Activated T-helper 2 cell treated with anti-CD3 and anti-CD28 coated beads, Interferon-gamma antibody, Interleukin-2, Interleukin-4, amounts not matched to agents 10 μg/mL and 5 μg/mL and 100 μg/mL, durations not matched to agents 14 hours and 24 hours and 36 hours (primary cell): Measurements from ENCODE around the gene OLAH. TPM values are rescaled to one million over a fixed set of nuclear protein-coding genes. Genes with fewer than 3 reads are reported as not detected.

Experiments used
- DNase-seq: peaks from one replicate; pipeline ENCODE4 v3.0.0; 2021; ENCODE audit warnings: low spot score
- H3K27ac Mint-ChIP-seq: one replicate; pipeline ENCODE4 v1.8.0; 2021; ENCODE audit warnings: mixed read lengths
- H3K27me3 Mint-ChIP-seq: one replicate; pipeline ENCODE4 v1.8.0; 2021; ENCODE audit warnings: low read depth, mixed read lengths
- H3K36me3 Mint-ChIP-seq: one replicate; pipeline ENCODE4 v1.8.0; 2021; ENCODE audit warnings: low read depth, mixed read lengths
- H3K4me1 Mint-ChIP-seq: one replicate; pipeline ENCODE4 v1.8.0; 2021; ENCODE audit warnings: low read depth, mixed read lengths
- H3K4me3 Mint-ChIP-seq: one replicate; pipeline ENCODE4 v1.8.0; 2021; ENCODE audit warnings: low read depth, mild to moderate bottlenecking, moderate library complexity, mixed read lengths
- H3K9me3 Mint-ChIP-seq: one replicate; pipeline ENCODE4 v1.8.0; 2021; ENCODE audit warnings: mixed read lengths
- intact Hi-C: fragments of 100-400 bp; cut with micrococcal nuclease; formaldehyde crosslinking; loops from one replicate; pipeline ENCODE4 v1.15.1; 2023
- total RNA-seq: library from RNA; stranded (reverse); gene quantifications from 2 replicates; pipeline ENCODE4 v1.2.3, GENCODE V29; 2022

The OLAH gene
- total RNA-seq, 1 donor from 2014 or later = not detected

DNA sequence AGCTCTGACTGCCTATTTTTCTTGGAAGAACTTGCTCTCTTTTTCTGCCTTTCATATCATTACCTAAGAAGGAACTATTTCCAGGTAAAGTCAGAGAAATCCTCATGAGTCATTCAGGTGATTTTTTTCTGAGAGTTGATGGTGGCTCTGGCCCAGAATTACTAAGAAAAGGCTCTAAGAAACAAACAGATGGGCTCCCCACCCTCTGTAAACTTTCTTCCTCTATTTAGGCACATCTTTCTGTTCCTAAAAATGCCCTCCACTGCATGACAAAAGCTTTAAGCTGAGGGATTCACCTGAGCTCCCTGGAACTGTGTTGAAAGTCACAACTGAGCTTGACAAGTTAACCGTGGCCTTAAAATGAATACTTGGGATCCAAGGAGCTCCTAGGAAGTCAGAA lies 1.6 kb downstream of the OLAH start:
- no peak overlapping the region for H3K27ac Mint-ChIP-seq
- H3K36me3 Mint-ChIP-seq = no peaks in the 10 kb centered on the region
- H3K9me3 Mint-ChIP-seq = peaks cover 12% of the 10 kb centered on the region
- no peak for DNase-seq
- no peak overlapping the region for H3K4me3 Mint-ChIP-seq
- no peaks in the 10 kb centered on the region for H3K27me3 Mint-ChIP-seq
- intact Hi-C loops = no loop called here
- H3K4me1 Mint-ChIP-seq = peaks cover 14% of the 10 kb centered on the region

- no peaks in the 10 kb centered on the region for H3K27me3 Mint-ChIP-seq
- intact Hi-C loops = no loop called here
Measured at GRCh38 chr10:15046626-15047025, 2.9 kb downstream of the OLAH start.

DNA sequence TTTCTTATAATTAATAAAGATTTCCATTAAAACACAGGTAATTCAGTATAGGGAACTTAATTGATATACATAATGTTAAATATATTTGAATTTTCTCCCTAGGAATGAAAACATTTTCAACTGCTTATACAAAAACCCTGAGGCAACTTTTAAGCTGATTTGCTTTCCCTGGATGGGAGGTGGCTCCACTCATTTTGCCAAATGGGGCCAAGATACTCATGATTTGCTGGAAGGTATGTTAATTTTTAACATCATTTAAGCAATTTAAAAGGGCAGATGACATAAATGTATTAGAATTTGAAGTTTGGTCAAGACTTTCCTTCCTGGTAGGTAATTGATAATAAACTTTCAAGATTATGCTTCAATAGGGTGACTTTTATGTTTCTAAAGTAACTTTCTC lies 5.8 kb downstream of the OLAH start:
- DNase-seq = no peak
- Mint-ChIP-seq H3K27me3 (peaks cover 5% of the 10 kb centered on the region), H3K4me3 (no peak overlapping the region), H3K27ac (no peak overlapping the region), H3K9me3 (peaks cover 3% of the 10 kb centered on the region), H3K4me1 (peaks cover 7% of the 10 kb centered on the region), H3K36me3 (no peaks in the 10 kb centered on the region)
- intact Hi-C loops = no loop called here

More at GRCh38 chr10:15046626-15047025, 2.9 kb downstream of the OLAH start:
- Mint-ChIP-seq H3K9me3 (peaks cover 12% of the 10 kb centered on the region), H3K4me3 (no peak overlapping the region), H3K27ac (no peak overlapping the region), H3K4me1 (peaks cover 11% of the 10 kb centered on the region), H3K36me3 (no peaks in the 10 kb centered on the region)
- DNase-seq = no peak

- Mint-ChIP-seq H3K9me3 (no peaks in the 10 kb centered on the region), H3K4me1 (no peaks in the 10 kb centered on the region), H3K36me3 (no peaks in the 10 kb centered on the region), H3K27ac (no peak overlapping the region), H3K27me3 (peaks cover 12% of the 10 kb centered on the region), H3K4me3 (no peak overlapping the region)
- intact Hi-C loops = no loop called here
- DNase-seq = no peak
Measured at GRCh38 chr10:15052121-15052520, 8.4 kb downstream of the OLAH start.

DNA sequence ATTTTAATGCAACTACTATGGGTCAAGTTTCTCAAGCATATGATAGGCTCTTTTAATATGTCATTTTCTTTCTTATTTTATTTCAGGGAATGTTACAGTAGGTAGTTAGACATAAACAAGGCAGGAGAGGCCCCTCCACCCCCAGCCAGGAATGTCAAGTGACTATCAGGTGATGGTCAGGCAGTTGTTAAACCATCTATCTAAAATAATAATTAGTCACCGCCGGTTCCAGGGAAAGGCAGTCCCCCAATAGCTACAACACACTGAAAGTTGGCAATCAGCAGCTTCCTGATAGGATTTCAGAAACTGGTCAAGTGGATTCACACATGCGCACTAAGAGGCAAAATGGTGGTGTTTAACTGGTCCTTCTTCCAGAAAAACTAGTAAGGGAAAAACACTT lies 9.3 kb downstream of the OLAH start:
- H3K9me3 Mint-ChIP-seq = no peaks in the 10 kb centered on the region
- H3K27ac Mint-ChIP-seq = no peak overlapping the region
- intact Hi-C loops = no loop called here
- peaks cover 16% of the 10 kb centered on the region for H3K27me3 Mint-ChIP-seq
- DNase-seq = no peak
- no peaks in the 10 kb centered on the region for H3K4me1 Mint-ChIP-seq
- H3K4me3 Mint-ChIP-seq = no peak overlapping the region
- H3K36me3 Mint-ChIP-seq = no peaks in the 10 kb centered on the region

DNA sequence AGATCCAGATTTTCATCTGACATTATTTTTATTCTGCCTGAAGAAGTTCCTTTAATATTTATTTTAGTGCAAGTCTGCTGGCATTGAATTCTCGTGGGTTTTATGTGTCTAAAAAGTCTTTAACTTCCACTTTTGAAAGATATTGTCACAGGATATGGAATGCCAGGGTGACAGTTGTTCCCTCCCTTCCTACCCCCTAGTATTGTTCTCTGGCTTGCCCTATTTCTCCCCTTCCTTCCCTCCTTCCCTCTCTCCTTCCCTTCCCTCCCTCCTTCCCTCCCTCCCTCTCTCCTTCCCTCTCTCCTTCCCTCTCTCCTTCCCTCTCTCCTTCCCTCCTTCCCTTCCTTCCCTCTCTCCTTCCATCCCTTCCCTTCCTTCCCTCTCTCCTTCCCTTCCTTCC lies 14.9 kb downstream of the OLAH start:
- Mint-ChIP-seq H3K4me1 (no peaks in the 10 kb centered on the region), H3K9me3 (peaks cover 12% of the 10 kb centered on the region), H3K36me3 (no peaks in the 10 kb centered on the region), H3K27ac (no peak overlapping the region), H3K27me3 (peaks cover 21% of the 10 kb centered on the region), H3K4me3 (no peak overlapping the region)
- no peak for DNase-seq
- intact Hi-C loops = no loop called here

- Mint-ChIP-seq H3K4me3 (no peak overlapping the region), H3K9me3 (peaks cover 12% of the 10 kb centered on the region), H3K36me3 (no peaks in the 10 kb centered on the region), H3K4me1 (no peaks in the 10 kb centered on the region), H3K27ac (no peak overlapping the region), H3K27me3 (peaks cover 18% of the 10 kb centered on the region)
- no peak for DNase-seq
- intact Hi-C loops = no loop called here
Measured at GRCh38 chr10:15059914-15060313, 16.2 kb downstream of the OLAH start.

- Mint-ChIP-seq H3K4me3 (no peak overlapping the region), H3K4me1 (peaks cover 3% of the 10 kb centered on the region), H3K27me3 (peaks cover 16% of the 10 kb centered on the region), H3K36me3 (no peaks in the 10 kb centered on the region), H3K27ac (no peak overlapping the region), H3K9me3 (peaks cover 12% of the 10 kb centered on the region)
- DNase-seq = no peak
- intact Hi-C loops = no loop called here
Measured at GRCh38 chr10:15060638-15061037, 16.9 kb downstream of the OLAH start.

GRCh38 chr10:15067154-15067553 lies 23.4 kb downstream of the OLAH start:
- intact Hi-C loops = no loop called here
- H3K4me1 Mint-ChIP-seq = peaks cover 3% of the 10 kb centered on the region

DNA sequence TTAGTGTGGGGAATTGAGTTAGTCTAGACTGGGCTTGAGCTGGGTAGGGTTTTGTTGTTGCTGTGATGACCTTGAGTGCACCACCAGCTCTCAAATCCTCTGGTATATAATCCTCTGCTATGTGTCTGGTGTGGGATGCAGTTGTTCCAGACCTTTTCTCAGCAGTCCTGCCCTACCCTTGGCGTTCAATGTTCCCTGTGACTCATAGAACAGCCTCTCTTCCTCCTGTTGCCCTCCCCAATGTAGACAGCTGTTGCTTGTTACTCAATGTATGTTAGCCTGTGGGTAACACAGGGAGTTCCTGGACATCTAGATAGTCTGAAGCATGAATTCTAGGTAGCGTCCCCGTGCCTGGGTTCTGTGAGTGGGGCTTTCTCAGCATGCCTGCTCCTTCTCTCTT lies 25.1 kb downstream of the OLAH start:
- intact Hi-C loops = no loop called here
- Mint-ChIP-seq H3K4me3 (no peak overlapping the region), H3K9me3 (no peaks in the 10 kb centered on the region), H3K27me3 (peaks cover 7% of the 10 kb centered on the region), H3K27ac (no peak overlapping the region), H3K4me1 (peaks cover 3% of the 10 kb centered on the region), H3K36me3 (no peaks in the 10 kb centered on the region)
- DNase-seq = no peak

More at GRCh38 chr10:15067154-15067553, 23.4 kb downstream of the OLAH start:
- DNase-seq = no peak
- Mint-ChIP-seq H3K4me3 (no peak overlapping the region), H3K27ac (no peak overlapping the region), H3K9me3 (no peaks in the 10 kb centered on the region), H3K36me3 (no peaks in the 10 kb centered on the region), H3K27me3 (peaks cover 7% of the 10 kb centered on the region)

- no peak overlapping the region for H3K4me3 Mint-ChIP-seq
Measured at GRCh38 chr10:15069230-15069629, 25.5 kb downstream of the OLAH start.

GRCh38 chr10:15072358-15072757 lies 28.6 kb downstream of the OLAH start:
- Mint-ChIP-seq H3K27me3 (peaks cover 2% of the 10 kb centered on the region), H3K36me3 (no peaks in the 10 kb centered on the region), H3K27ac (no peak overlapping the region), H3K4me1 (no peaks in the 10 kb centered on the region), H3K9me3 (no peaks in the 10 kb centered on the region), H3K4me3 (no peak overlapping the region)
- intact Hi-C loops = no loop called here
- no peak for DNase-seq

More at GRCh38 chr10:15069230-15069629, 25.5 kb downstream of the OLAH start:
- Mint-ChIP-seq H3K36me3 (no peaks in the 10 kb centered on the region), H3K4me1 (peaks cover 3% of the 10 kb centered on the region), H3K9me3 (no peaks in the 10 kb centered on the region), H3K27ac (no peak overlapping the region), H3K27me3 (peaks cover 5% of the 10 kb centered on the region)
- intact Hi-C loops = no loop called here
- no peak for DNase-seq

- H3K36me3 Mint-ChIP-seq = no peaks in the 10 kb centered on the region
- H3K4me3 Mint-ChIP-seq = no peak overlapping the region
- H3K27me3 Mint-ChIP-seq = no peaks in the 10 kb centered on the region
- no peaks in the 10 kb centered on the region for H3K4me1 Mint-ChIP-seq
- intact Hi-C loops = no loop called here
- DNase-seq = no peak
- no peak overlapping the region for H3K27ac Mint-ChIP-seq
- H3K9me3 Mint-ChIP-seq = no peaks in the 10 kb centered on the region
Measured at GRCh38 chr10:15075421-15075820, 31.7 kb downstream of the OLAH start.
